Activated CD4-positive, alpha-beta T cell treated with anti-CD3 and anti-CD28 coated beads for 36 hours (primary cell): ENCODE data around the gene ADGRV1. TPM values are rescaled to one million over a fixed set of nuclear protein-coding genes. Genes with fewer than 3 reads are reported as not detected.
"Not testable (repeated sequence)": the region's sequence is repeated elsewhere in the genome, so short reads cannot be mapped to it uniquely, and the experiment has no call there.

ENCODE experiments used
- ATAC-seq: fragments of 200-7000 bp; cut with Tn5 transposase; one replicate; pipeline ENCODE4 v1.10.0; 2021; ENCODE audit warnings: mild to moderate bottlenecking, moderate library complexity
- CTCF ChIA-PET: fragments of 350-600 bp; sonication (Branson Sonifier 250); formaldehyde crosslinking; loops from one replicate; lab custom pipeline; 2021; ENCODE audit warnings: antibody characterized with exemption; lab: Charles Lee
- POLR2A ChIA-PET: fragments of 350-600 bp; sonication (Branson Sonifier 250); formaldehyde crosslinking; loops from one replicate; lab custom pipeline; 2021; ENCODE audit warnings: antibody characterized with exemption, inconsistent platforms; lab: Charles Lee
- DNase-seq: peaks from one replicate; pipeline ENCODE4 v3.0.0-alpha.2; 2020
- H3K27ac Mint-ChIP-seq: one replicate; pipeline ENCODE4 v1.8.0; 2021; ENCODE audit warnings: mixed read lengths
- H3K27me3 Mint-ChIP-seq: one replicate; pipeline ENCODE4 v1.8.0; 2021; ENCODE audit warnings: mixed read lengths
- H3K36me3 Mint-ChIP-seq: one replicate; pipeline ENCODE4 v1.8.0; 2021; ENCODE audit warnings: low read depth, mixed read lengths
- H3K4me1 Mint-ChIP-seq: one replicate; pipeline ENCODE4 v1.8.0; 2021; ENCODE audit warnings: mixed read lengths
- H3K4me3 Mint-ChIP-seq: one replicate; pipeline ENCODE4 v1.8.0; 2021; ENCODE audit warnings: mild to moderate bottlenecking, moderate library complexity, mixed read lengths
- H3K9me3 Mint-ChIP-seq: one replicate; pipeline ENCODE4 v1.8.0; 2021; ENCODE audit warnings: low read depth, mixed read lengths
- intact Hi-C, 2 experiments: fragments of 100-400 bp; cut with DNase I in 1 of 2; cut with micrococcal nuclease in 1 of 2; formaldehyde crosslinking; loops; one replicate each; pipeline versions ENCODE4 v1.14.2 to v1.15.1; 2022 to 2024; cut with DNase I, micrococcal nuclease
- total RNA-seq, 2 experiments: library from RNA; stranded (reverse); gene quantifications; one replicate each; pipeline ENCODE4 v1.2.3, GENCODE V29; 2021

The ADGRV1 gene
- total RNA-seq, 2 experiments from 2014 or later = 0.02 to 0.12 TPM

- ChIA-PET POLR2A (no interaction called here), CTCF (no interaction called here)
- Mint-ChIP-seq H3K9me3 (no peaks in the 10 kb centered on the region), H3K4me1 (no peaks in the 10 kb centered on the region), H3K4me3 (no peak overlapping the region), H3K27ac (no peak overlapping the region), H3K27me3 (peaks cover 5% of the 10 kb centered on the region), H3K36me3 (no peaks in the 10 kb centered on the region)
- intact Hi-C loops = no loop called here
- DNase-seq (no peak), ATAC-seq (no peak)
Measured at GRCh38 chr5:90833753-90834152, 275.2 kb downstream of the ADGRV1 start.

- ChIA-PET CTCF (no interaction called here), POLR2A (no interaction called here)
- intact Hi-C loops = no loop called here
- no peak for ATAC-seq
- Mint-ChIP-seq H3K4me1 (no peaks in the 10 kb centered on the region), H3K9me3 (no peaks in the 10 kb centered on the region), H3K36me3 (no peaks in the 10 kb centered on the region), H3K27ac (no peak overlapping the region), H3K4me3 (no peak overlapping the region), H3K27me3 (peaks cover 13% of the 10 kb centered on the region)
- no peak for DNase-seq
Measured at GRCh38 chr5:90834711-90835110, 276.1 kb downstream of the ADGRV1 start.

GRCh38 chr5:90843443-90843842 lies 284.8 kb downstream of the ADGRV1 start:
- Mint-ChIP-seq H3K4me1 (peaks cover 11% of the 10 kb centered on the region), H3K9me3 (no peaks in the 10 kb centered on the region), H3K4me3 (no peak overlapping the region), H3K36me3 (no peaks in the 10 kb centered on the region), H3K27ac (no peak overlapping the region), H3K27me3 (peaks cover 39% of the 10 kb centered on the region)
- ChIA-PET POLR2A (no interaction called here), CTCF (no interaction called here)
- no peak for ATAC-seq
- no peak for DNase-seq
- intact Hi-C loops = no loop called here

GRCh38 chr5:90844931-90845330 lies 286.3 kb downstream of the ADGRV1 start:
- Mint-ChIP-seq H3K36me3 (no peaks in the 10 kb centered on the region), H3K27me3 (peaks cover 27% of the 10 kb centered on the region), H3K27ac (no peak overlapping the region), H3K4me3 (no peak overlapping the region), H3K4me1 (peaks cover 11% of the 10 kb centered on the region), H3K9me3 (no peaks in the 10 kb centered on the region)
- ChIA-PET CTCF (no interaction called here), POLR2A (no interaction called here)
- intact Hi-C loops = no loop called here
- ATAC-seq (no peak), DNase-seq (no peak)

GRCh38 chr5:90845723-90846554 lies 287.3 kb downstream of the ADGRV1 start:
- CTCF ChIA-PET = interaction anchor here (0.7 to 0.9 kb wide), 2 partner anchors 16 to 55 kb away, joined by 3 read pairs; no protein-coding TSS in a partner anchor

GRCh38 chr5:90847606-90848005 lies 289.0 kb downstream of the ADGRV1 start:
- H3K9me3 Mint-ChIP-seq, POLR2A ChIA-PET, ATAC-seq, intact Hi-C loops, H3K4me3 Mint-ChIP-seq, CTCF ChIA-PET, DNase-seq, H3K27ac Mint-ChIP-seq, H3K36me3 Mint-ChIP-seq: not testable (repeated sequence)
- H3K27me3 Mint-ChIP-seq = peaks cover 24% of the 10 kb centered on the region
- peaks cover 11% of the 10 kb centered on the region for H3K4me1 Mint-ChIP-seq

More at GRCh38 chr5:90845723-90846554, 287.3 kb downstream of the ADGRV1 start:
- H3K27me3 Mint-ChIP-seq = peaks cover 24% of the 10 kb centered on the region
- no peaks in the 10 kb centered on the region for H3K9me3 Mint-ChIP-seq
- intact Hi-C loops = no loop called here
- H3K4me1 Mint-ChIP-seq = peaks cover 11% of the 10 kb centered on the region
- H3K4me3 Mint-ChIP-seq = peak overlapping the region; percentile 18
- no peaks in the 10 kb centered on the region for H3K36me3 Mint-ChIP-seq
- DNase-seq (no peak), ATAC-seq (peak; percentile 33)
- POLR2A ChIA-PET = no interaction called here
- H3K27ac Mint-ChIP-seq = no peak overlapping the region

GRCh38 chr5:90849939-90850338 lies 291.3 kb downstream of the ADGRV1 start:
- peaks cover 5% of the 10 kb centered on the region for H3K4me1 Mint-ChIP-seq
- DNase-seq = no peak
- intact Hi-C loops = no loop called here

GRCh38 chr5:90852531-90852930 lies 293.9 kb downstream of the ADGRV1 start:
- no peaks in the 10 kb centered on the region for H3K27me3 Mint-ChIP-seq

More at GRCh38 chr5:90849939-90850338, 291.3 kb downstream of the ADGRV1 start:
- POLR2A ChIA-PET = no interaction called here
- Mint-ChIP-seq H3K9me3 (no peaks in the 10 kb centered on the region), H3K36me3 (no peaks in the 10 kb centered on the region), H3K27me3 (peaks cover 17% of the 10 kb centered on the region), H3K4me3 (no peak overlapping the region), H3K27ac (no peak overlapping the region)
- CTCF ChIA-PET = no interaction called here
- ATAC-seq = no peak

GRCh38 chr5:90853750-90854149 lies 295.2 kb downstream of the ADGRV1 start:
- ChIA-PET POLR2A (no interaction called here), CTCF (interaction anchor here (2.5 kb wide), 1 partner anchor 11 kb away, joined by 7 read pairs; no protein-coding TSS in a partner anchor)
- H3K27me3 Mint-ChIP-seq = no peaks in the 10 kb centered on the region
- DNase-seq (no peak), ATAC-seq (peak; percentile 58)
- H3K9me3 Mint-ChIP-seq = no peaks in the 10 kb centered on the region
- no peaks in the 10 kb centered on the region for H3K36me3 Mint-ChIP-seq
- H3K4me3 Mint-ChIP-seq = no peak overlapping the region
- H3K27ac Mint-ChIP-seq = no peak overlapping the region
- intact Hi-C loops = no loop called here
- H3K4me1 Mint-ChIP-seq = no peaks in the 10 kb centered on the region

More at GRCh38 chr5:90852531-90852930, 293.9 kb downstream of the ADGRV1 start:
- Mint-ChIP-seq H3K4me3 (no peak overlapping the region), H3K36me3 (no peaks in the 10 kb centered on the region), H3K27ac (no peak overlapping the region), H3K9me3 (no peaks in the 10 kb centered on the region), H3K4me1 (no peaks in the 10 kb centered on the region)
- ChIA-PET POLR2A (no interaction called here), CTCF (no interaction called here)
- intact Hi-C loops = no loop called here
- DNase-seq = no peak
- no peak for ATAC-seq

- Mint-ChIP-seq H3K27ac (no peak overlapping the region), H3K36me3 (no peaks in the 10 kb centered on the region), H3K27me3 (no peaks in the 10 kb centered on the region), H3K4me1 (no peaks in the 10 kb centered on the region), H3K9me3 (no peaks in the 10 kb centered on the region), H3K4me3 (no peak overlapping the region)
- intact Hi-C loops = no loop called here
- ChIA-PET POLR2A (no interaction called here), CTCF (interaction anchor here (1.1 to 2.5 kb wide), 2 partner anchors 11 to 12 kb away, joined by 3 to 7 read pairs; no protein-coding TSS in a partner anchor)
- DNase-seq (no peak), ATAC-seq (no peak)
Measured at GRCh38 chr5:90854169-90854568, 295.6 kb downstream of the ADGRV1 start.

GRCh38 chr5:90855296-90856010 lies 296.9 kb downstream of the ADGRV1 start:
- POLR2A ChIA-PET = no interaction called here
- Mint-ChIP-seq H3K4me3 (no peak overlapping the region), H3K27me3 (no peaks in the 10 kb centered on the region), H3K36me3 (no peaks in the 10 kb centered on the region), H3K9me3 (no peaks in the 10 kb centered on the region), H3K27ac (no peak overlapping the region), H3K4me1 (no peaks in the 10 kb centered on the region)
- ATAC-seq (no peak), DNase-seq (no peak)
- intact Hi-C loops = no loop called here
- CTCF ChIA-PET = interaction anchor here (1.1 to 2.5 kb wide), 2 partner anchors 9 to 10 kb away, joined by 3 to 7 read pairs; no protein-coding TSS in a partner anchor
